Neural cell (in vitro differentiated cells): ENCODE measurements around the gene PNLIPRP2.

Experiments used
- CTCF ChIP-seq: fragments of 450-650 bp; IDR thresholded peaks from 2 replicates; pipeline ENCODE4 v1.5.1; 2014; ENCODE audit warnings: antibody characterized with exemption, mild to moderate bottlenecking, moderate library complexity; ENCODE audit not compliant: poor library complexity, severe bottlenecking
- EP300 ChIP-seq: fragments of 450-650 bp; conservative IDR thresholded peaks from 2 replicates; pipeline ENCODE4 v1.6.1; 2014; ENCODE audit warnings: antibody characterized with exemption, mild to moderate bottlenecking, moderate library complexity; ENCODE audit not compliant: poor library complexity, severe bottlenecking
- EZH2 ChIP-seq: fragments of 200-600, 300-800 bp; shearing (Covaris generic), sonication (generic); IDR thresholded peaks from 2 replicates; pipeline ENCODE4 v1.6.1; 2014; ENCODE audit warnings: antibody characterized with exemption, low read length, borderline replicate concordance, mild to moderate bottlenecking; ENCODE audit not compliant: insufficient read depth, poor library complexity, severe bottlenecking
- POLR2AphosphoS5 ChIP-seq: IDR thresholded peaks from 2 replicates; pipeline ENCODE4 v1.6.1; 2012
- RAD21 ChIP-seq: fragments of 450-650 bp; conservative IDR thresholded peaks from 2 replicates; pipeline ENCODE4 v1.6.1; 2014; ENCODE audit warnings: antibody characterized with exemption, mild to moderate bottlenecking, moderate library complexity

- no peak for TF ChIP-seq RAD21
- TF ChIP-seq CTCF: no peak
- no peak for TF ChIP-seq EP300
- no peak for TF ChIP-seq EZH2
- no peak for TF ChIP-seq POLR2AphosphoS5
These were observed 55.4 kb downstream of the PNLIPRP2 start for GRCh38 chr10:116676118-116676517.
